IMR-90 (cell line): Measurements from ENCODE around the gene MBTPS1. TPM values are rescaled to one million over a fixed set of nuclear protein-coding genes. Genes with fewer than 3 reads are reported as not detected.
A peak's percentile ranks its signal among the peaks of the same experiment; 100 is the strongest.

Experiments used
- ATAC-seq: fragments of 200-7000 bp; cut with Tn5 transposase; 2 replicates; pipeline ENCODE4 v1.9.1; 2020; ENCODE audit warnings: low read depth, mild to moderate bottlenecking, moderate library complexity
- BruUV-seq: library from RNA; stranded (reverse); fragments of 400-500 nt; replicated peaks from 2 replicates; lab custom pipeline; 2021; lab: Mats Ljungman, UMichigan
- CTCF ChIA-PET: fragments of 300-600 bp; formaldehyde crosslinking; extraction: SDS; loops from one replicate; lab custom pipeline; 2021; ENCODE audit warnings: antibody characterized with exemption; lab: Yijun Ruan, JAX
- POLR2A ChIA-PET: fragments of 300-600 bp; sonication (Branson Sonifier 250); formaldehyde crosslinking; loops from one replicate; lab custom pipeline; 2022; ENCODE audit warnings: antibody characterized with exemption; ENCODE audit not compliant: unreplicated experiment; lab: Charles Lee
- DNase-seq: peaks from one replicate; pipeline ENCODE4 v3.0.0; 2013
- H2AFZ ChIP-seq: replicated peaks from 2 replicates; pipeline ENCODE3; 2013; ENCODE audit warnings: low read length, mild to moderate bottlenecking; ENCODE audit not compliant: poor library complexity
- H2AK5ac ChIP-seq: 2 replicates; pipeline ENCODE4 v1.6.1; 2013; ENCODE audit warnings: low read depth, low read length, inconsistent platforms
- H2AK9ac ChIP-seq: replicated peaks from 2 replicates; pipeline ENCODE3; 2013; ENCODE audit warnings: mild to moderate bottlenecking, low read depth, low read length, moderate library complexity; ENCODE audit not compliant: poor library complexity
- H2BK120ac ChIP-seq: 2 replicates; pipeline ENCODE4 v1.6.1; 2013; ENCODE audit warnings: low read depth, low read length, inconsistent platforms
- H2BK15ac ChIP-seq: 3 replicates; pipeline ENCODE4 v1.6.1; 2013; ENCODE audit warnings: low read depth, low read length, inconsistent platforms
- H2BK20ac ChIP-seq: 2 replicates; pipeline ENCODE4 v1.6.1; 2013; ENCODE audit warnings: low read depth, mild to moderate bottlenecking, inconsistent platforms, low read length, moderate library complexity
- H2BK5ac ChIP-seq: 2 replicates; pipeline ENCODE4 v1.6.1; 2013; ENCODE audit warnings: mild to moderate bottlenecking, low read depth, low read length, inconsistent platforms; ENCODE audit not compliant: poor library complexity, severe bottlenecking
- H3K14ac ChIP-seq: replicated peaks from 2 replicates; pipeline ENCODE4 v1.6.1; 2013; ENCODE audit warnings: low read depth, low read length, inconsistent platforms
- H3K18ac ChIP-seq: 2 replicates; pipeline ENCODE4 v1.6.1; 2013; ENCODE audit warnings: low read depth, low read length, control low read depth
- H3K23ac ChIP-seq: 2 replicates; pipeline ENCODE4 v1.6.1; 2013; ENCODE audit warnings: low read depth, low read length, inconsistent platforms
- H3K27ac ChIP-seq: 2 replicates; pipeline ENCODE4 v1.5.1; 2013; ENCODE audit warnings: mild to moderate bottlenecking, control low read depth, low read length; ENCODE audit not compliant: insufficient read depth
- H3K27me3 ChIP-seq: 2 replicates; pipeline ENCODE4 v1.6.1; 2013; ENCODE audit warnings: low read length; ENCODE audit not compliant: control insufficient read depth, insufficient read depth
- H3K36me3 ChIP-seq: 2 replicates; pipeline ENCODE4 v1.6.1; 2013; ENCODE audit warnings: low read length, mixed read lengths; ENCODE audit not compliant: control insufficient read depth, insufficient read depth
- H3K4ac ChIP-seq: 2 replicates; pipeline ENCODE4 v1.6.1; 2013; ENCODE audit warnings: low read depth, low read length, inconsistent platforms
- H3K4me1 ChIP-seq: 2 replicates; pipeline ENCODE4 v1.6.1; 2013; ENCODE audit warnings: low read length, mixed read lengths; ENCODE audit not compliant: control insufficient read depth, insufficient read depth
- H3K4me2 ChIP-seq: 2 replicates; pipeline ENCODE4 v1.6.1; 2013; ENCODE audit warnings: low read depth, mild to moderate bottlenecking, control low read depth, low read length, moderate library complexity
- H3K4me3 ChIP-seq: 2 replicates; pipeline ENCODE4 v1.5.1; 2013; ENCODE audit warnings: low read depth, mild to moderate bottlenecking, control low read depth, low read length, moderate library complexity; ENCODE audit not compliant: insufficient read depth
- H3K56ac ChIP-seq: 2 replicates; pipeline ENCODE4 v1.6.1; 2013; ENCODE audit warnings: low read length, inconsistent platforms; ENCODE audit not compliant: insufficient read depth; ENCODE audit errors: extremely low read depth
- H3K79me1 ChIP-seq, 2 experiments: 2 replicates each; pipeline ENCODE4 v1.6.1; 2013; ENCODE audit warnings: low read length in 2 of 2, inconsistent platforms in 1 of 2, low read depth in 1 of 2
- H3K9ac ChIP-seq: 2 replicates; pipeline ENCODE4 v1.6.1; 2013; ENCODE audit warnings: low read depth, low read length, control low read depth
- H3K9me1 ChIP-seq: 2 replicates; pipeline ENCODE4 v1.6.1; 2013; ENCODE audit warnings: low read length, inconsistent platforms; ENCODE audit not compliant: insufficient read depth
- H3K9me3 ChIP-seq: 2 replicates; pipeline ENCODE4 v1.6.1; 2013; ENCODE audit warnings: low read length; ENCODE audit not compliant: control insufficient read depth, insufficient read depth
- H4K20me1 ChIP-seq: 2 replicates; pipeline ENCODE4 v1.6.1; 2013; ENCODE audit warnings: low read length, inconsistent platforms; ENCODE audit not compliant: insufficient read depth
- H4K5ac ChIP-seq: 2 replicates; pipeline ENCODE4 v1.6.1; 2013; ENCODE audit warnings: mild to moderate bottlenecking, low read depth, low read length, control low read depth
- H4K8ac ChIP-seq, 2 experiments: 2 replicates each; pipeline ENCODE4 v1.6.1; 2013; ENCODE audit warnings: low read depth in 2 of 2, low read length in 2 of 2, control low read depth in 1 of 2, inconsistent platforms in 1 of 2
- H4K91ac ChIP-seq: 2 replicates; pipeline ENCODE4 v1.6.1; 2013; ENCODE audit warnings: low read depth, low read length, inconsistent platforms; ENCODE audit not compliant: insufficient read depth
- BHLHE40 ChIP-seq: fragments of 150-350 bp; IDR thresholded peaks from 2 replicates; pipeline ENCODE4 v1.6.1; 2016; ENCODE audit warnings: mild to moderate bottlenecking, low read depth, low read length
- CEBPB ChIP-seq: IDR thresholded peaks from 2 replicates; pipeline ENCODE4 v1.6.1; 2012; ENCODE audit warnings: low read depth, low read length, improper control_type of control experiment
- CHD1 ChIP-seq: IDR thresholded peaks from 2 replicates; pipeline ENCODE4 v1.6.1; 2012; ENCODE audit warnings: low read depth, low read length, improper control_type of control experiment
- CTCF ChIP-seq: conservative IDR thresholded peaks from 2 replicates; pipeline ENCODE4 v1.5.1; 2012; ENCODE audit warnings: mild to moderate bottlenecking, low read depth, low read length, improper control_type of control experiment
- ELK1 ChIP-seq: fragments of 150-350 bp; IDR thresholded peaks from 2 replicates; pipeline ENCODE4 v1.6.1; 2016; ENCODE audit warnings: low read depth, mild to moderate bottlenecking, low read length, moderate library complexity, borderline replicate concordance
- FOS ChIP-seq: fragments of 150-350 bp; IDR thresholded peaks from 2 replicates; pipeline ENCODE4 v1.6.1; 2016; ENCODE audit warnings: low read depth, low read length
- MAFK ChIP-seq: IDR thresholded peaks from 2 replicates; pipeline ENCODE4 v1.6.1; 2012; ENCODE audit warnings: low read depth, low read length, improper control_type of control experiment
- MAZ ChIP-seq: IDR thresholded peaks from 2 replicates; pipeline ENCODE4 v1.6.1; 2012; ENCODE audit warnings: low read depth, mild to moderate bottlenecking, low read length, improper control_type of control experiment, moderate library complexity, borderline replicate concordance
- MXI1 ChIP-seq: IDR thresholded peaks from 2 replicates; pipeline ENCODE4 v1.6.1; 2012; ENCODE audit warnings: low read depth, mild to moderate bottlenecking, low read length, moderate library complexity, borderline replicate concordance
- NFE2L2 ChIP-seq: fragments of 150-350 bp; IDR thresholded peaks from 2 replicates; pipeline ENCODE4 v1.6.1; 2016; ENCODE audit warnings: low read depth, mild to moderate bottlenecking, low read length
- POLR2A ChIP-seq: IDR thresholded peaks from 2 replicates; pipeline ENCODE4 v1.6.1; 2012; ENCODE audit warnings: mild to moderate bottlenecking, low read depth, low read length
- RAD21 ChIP-seq: IDR thresholded peaks from 2 replicates; pipeline ENCODE4 v1.6.1; 2012; ENCODE audit warnings: low read length, improper control_type of control experiment
- RCOR1 ChIP-seq: IDR thresholded peaks from 2 replicates; pipeline ENCODE4 v1.6.1; 2012; ENCODE audit warnings: mild to moderate bottlenecking, low read length, improper control_type of control experiment; ENCODE audit not compliant: insufficient replicate concordance
- RFX5 ChIP-seq: IDR thresholded peaks from 2 replicates; pipeline ENCODE4 v1.8.0; 2012; ENCODE audit warnings: low read depth, mild to moderate bottlenecking, low read length, moderate library complexity
- SMC3 ChIP-seq: fragments of 150-350 bp; IDR thresholded peaks from 2 replicates; pipeline ENCODE4 v1.6.1; 2016; ENCODE audit warnings: low read depth, mild to moderate bottlenecking, antibody characterized with exemption, low read length, moderate library complexity
- USF2 ChIP-seq: fragments of 150-350 bp; IDR thresholded peaks from 2 replicates; pipeline ENCODE4 v1.6.1; 2017; ENCODE audit warnings: mild to moderate bottlenecking, antibody characterized with exemption, low read length, low read depth
- WGBS, 2 experiments: methylation state at CpG; one replicate each; pipeline versions ENCODE4 v1.1.5 to v1.1.7; 2013; ENCODE audit warnings: missing lambda C conversion rate in 2 of 2; ENCODE audit not compliant: insufficient read length in 1 of 2; ENCODE audit errors: extremely low coverage in 2 of 2; 5-methylcytosine and 5-hydroxymethylcytosine counted together
- dilution Hi-C: fragments of 300-500 bp; cut with HindIII; formaldehyde crosslinking; loops from one replicate; pipeline ENCODE4 v1.14.3; 2018; ENCODE audit warnings: low sequenced_read_pairs; ENCODE audit not compliant: unreplicated experiment
- in situ Hi-C: fragments of 300-500 bp; cut with MboI; formaldehyde crosslinking; loops from 3 replicates; pipeline ENCODE4 v1.14.3; 2019; ENCODE audit warnings: low sequenced_read_pairs, inconsistent platforms, mixed read lengths
- intact Hi-C: fragments of 100-400 bp; cut with micrococcal nuclease; formaldehyde crosslinking; loops from 2 replicates; pipeline ENCODE4 v1.10.0; 2022
- polyA plus RNA-seq, 3 experiments: library from polyadenylated mRNA; depleted of rRNA; stranded (reverse); fragments of >200 nt; gene quantifications; 2 replicates each; pipeline ENCODE4 v1.2.3, GENCODE V29; 2012; ENCODE audit warnings: low replicate concordance in 1 of 3
- total RNA-seq: library from RNA; depleted of rRNA; stranded (reverse); fragments of >200 nt; gene quantifications from 2 replicates; pipeline ENCODE4 v1.2.3, GENCODE V29; 2012

MBTPS1 gene
- total and polyA plus RNA-seq, 2 of the 4 experiments (the other 2 are of a cell fraction): 59.0 to 70.4 TPM

GRCh38 chr16:84044118-84044488 lies 72.6 kb downstream of the MBTPS1 start:
- Histone ChIP-seq H3K9me1 (no peaks in the 10 kb centered on the region), H2AFZ (no peak overlapping the region), H3K79me1 (no peaks in the 10 kb centered on the region), H2BK20ac (no peak overlapping the region), H3K4ac (no peak overlapping the region), H3K36me3 (no peaks in the 10 kb centered on the region; the same call in 1 of the 2 replicates), H3K27me3 (peaks cover 40% of the 10 kb centered on the region), H2AK9ac (no peak overlapping the region), H3K27ac (no peak overlapping the region), H3K56ac (no peak overlapping the region), H2BK120ac (no peak overlapping the region), H2BK15ac (no peak overlapping the region), H3K9ac (no peak overlapping the region), H3K4me2 (no peak overlapping the region), H3K14ac (no peak overlapping the region), H3K18ac (no peak overlapping the region), H4K20me1 (no peaks in the 10 kb centered on the region), H2AK5ac (no peak overlapping the region), H2BK5ac (no peak overlapping the region), H3K23ac (no peak overlapping the region), H4K5ac (no peak overlapping the region), H3K9me3 (no peaks in the 10 kb centered on the region), H3K4me3 (no peak overlapping the region), H3K4me1 (no peaks in the 10 kb centered on the region), H4K8ac (no peak overlapping the region), H4K91ac (no peak overlapping the region)
- dilution Hi-C loops: no loop called here
- TF ChIP-seq USF2 (no peak), RFX5 (no peak), BHLHE40 (no peak), CHD1 (no peak), MAFK (no peak), NFE2L2 (no peak), RCOR1 (no peak), ELK1 (no peak), CEBPB (no peak), CTCF (peak; percentile 40), MAZ (no peak), SMC3 (peak; percentile 53), FOS (no peak), MXI1 (no peak), POLR2A (no peak), RAD21 (peak; percentile 46)
- ChIA-PET CTCF (interaction anchor here (0.7 to 1.0 kb wide), 2 partner anchors 17 to 21 kb away, joined by 3 to 4 read pairs; no protein-coding TSS in a partner anchor), POLR2A (no interaction called here)
- in situ Hi-C loops: no loop called here
- intact Hi-C loops: loop anchor here (5.0 kb wide), 1 partner anchor 77 kb away; the partner anchor contains the start of gene NECAB2
- DNase-seq (peak; percentile 28), ATAC-seq (peak; percentile 67)
- BruUV-seq: no TSS peak
- WGBS, 2 experiments: 75% methylated on average over 1 of the region's 5 CpGs; no CpG with 5 or more reads in 1 of the 2 experiments
